ENCODE data around the gene NPTN.
"Not testable (repeated sequence)": the region's sequence is repeated elsewhere in the genome, so short reads cannot be mapped to it uniquely, and the experiment has no call there.

Gene NPTN

DNA sequence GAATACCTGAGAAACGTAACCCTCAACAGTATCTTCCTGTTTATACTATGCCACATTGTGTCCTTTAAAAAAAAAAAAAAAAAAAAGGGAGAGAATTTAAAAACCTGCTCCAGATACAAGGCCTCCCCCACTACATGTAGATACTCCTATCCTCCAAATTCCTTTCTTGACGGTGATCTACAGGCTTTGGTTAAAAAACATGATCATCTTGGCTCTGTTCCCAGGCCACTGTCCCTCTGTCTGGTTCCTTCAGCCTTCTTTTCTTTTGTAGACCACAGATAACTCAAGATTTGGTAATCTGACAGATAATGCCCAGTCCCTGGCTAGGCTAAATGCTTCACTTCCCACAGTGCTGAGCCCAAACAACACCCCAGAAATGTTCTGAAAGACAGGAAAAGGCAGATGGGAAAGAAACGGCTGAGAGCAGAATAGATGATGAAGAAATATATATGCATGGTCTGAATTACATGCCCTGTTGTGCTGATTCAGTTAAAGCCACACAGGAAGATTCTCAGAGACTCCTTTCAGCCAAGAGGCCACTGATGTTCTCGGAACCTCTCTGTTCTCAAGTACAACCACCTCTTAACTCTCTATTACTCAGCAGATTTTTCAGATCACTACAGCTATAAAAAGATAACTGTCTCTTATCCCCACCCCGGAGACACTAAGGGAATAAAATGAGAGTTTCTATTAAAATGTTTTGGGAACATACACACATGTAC, 48.3 kb downstream of the NPTN start:
- TF ChIP-seq, protein P1, sequence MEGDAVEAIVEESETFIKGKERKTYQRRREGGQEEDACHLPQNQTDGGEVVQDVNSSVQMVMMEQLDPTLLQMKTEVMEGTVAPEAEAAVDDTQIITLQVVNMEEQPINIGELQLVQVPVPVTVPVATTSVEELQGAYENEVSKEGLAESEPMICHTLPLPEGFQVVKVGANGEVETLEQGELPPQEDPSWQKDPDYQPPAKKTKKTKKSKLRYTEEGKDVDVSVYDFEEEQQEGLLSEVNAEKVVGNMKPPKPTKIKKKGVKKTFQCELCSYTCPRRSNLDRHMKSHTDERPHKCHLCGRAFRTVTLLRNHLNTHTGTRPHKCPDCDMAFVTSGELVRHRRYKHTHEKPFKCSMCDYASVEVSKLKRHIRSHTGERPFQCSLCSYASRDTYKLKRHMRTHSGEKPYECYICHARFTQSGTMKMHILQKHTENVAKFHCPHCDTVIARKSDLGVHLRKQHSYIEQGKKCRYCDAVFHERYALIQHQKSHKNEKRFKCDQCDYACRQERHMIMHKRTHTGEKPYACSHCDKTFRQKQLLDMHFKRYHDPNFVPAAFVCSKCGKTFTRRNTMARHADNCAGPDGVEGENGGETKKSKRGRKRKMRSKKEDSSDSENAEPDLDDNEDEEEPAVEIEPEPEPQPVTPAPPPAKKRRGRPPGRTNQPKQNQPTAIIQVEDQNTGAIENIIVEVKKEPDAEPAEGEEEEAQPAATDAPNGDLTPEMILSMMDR (IDR thresholded peaks at IDR 0.05; ENCODE audit: borderline replicate concordance, insufficient read depth, low read depth, low read length), result no peak

DNA sequence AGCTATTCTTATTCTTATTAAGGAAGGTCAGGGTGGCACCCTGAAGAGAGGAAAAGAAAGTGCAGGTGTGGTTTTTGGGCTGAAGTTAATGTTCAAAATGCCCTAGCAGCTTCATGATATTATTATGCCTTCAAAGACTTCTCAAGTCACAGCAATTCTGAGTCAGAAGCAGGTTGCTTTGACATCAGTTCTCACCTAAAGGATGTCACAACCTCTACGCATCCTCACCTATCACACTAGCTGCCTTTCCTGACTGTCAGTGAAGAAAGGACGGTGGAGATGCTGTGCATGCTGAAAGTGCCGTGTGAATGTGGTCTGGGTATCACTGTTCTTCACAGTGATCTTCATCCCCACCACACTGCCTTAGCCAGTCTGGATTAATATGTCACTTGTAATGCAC, 49.6 kb downstream of the NPTN start:
- TF ChIP-seq, protein P1 (IDR thresholded peaks at IDR 0.05; ENCODE audit: borderline replicate concordance, insufficient read depth, low read depth, low read length), result no peak
- H3K4me3 ChIP-seq (ENCODE audit: low read depth, low read length), result no peak overlapping the region

More for the DNA sequence above, 48.3 kb downstream of the NPTN start:
- H3K4me3 ChIP-seq (ENCODE audit: low read depth, low read length), result no peak overlapping the region

DNA sequence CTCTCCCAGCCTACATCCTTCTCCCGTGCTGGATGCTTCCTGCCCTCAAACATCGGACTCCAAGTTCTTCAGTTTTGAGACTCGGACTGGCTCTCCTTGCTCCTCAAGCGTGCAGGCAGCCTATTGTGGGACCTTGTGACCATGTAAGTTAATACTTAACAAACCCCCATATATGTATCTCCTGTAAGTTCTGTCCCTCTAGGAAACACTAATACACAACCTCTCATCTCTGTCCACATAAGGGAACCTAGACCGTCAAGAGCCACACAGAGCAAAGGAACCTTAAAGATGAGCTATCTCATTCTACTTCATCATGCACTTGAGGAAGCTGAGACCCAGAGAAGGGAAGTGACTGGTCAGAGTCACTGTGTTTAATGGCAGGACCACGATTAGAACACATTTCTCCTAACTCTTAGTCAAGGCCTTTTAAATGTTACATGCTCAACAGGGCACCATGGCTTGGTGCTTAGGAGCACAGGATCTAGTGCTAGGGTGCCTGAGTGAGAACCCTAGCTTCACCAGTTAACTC, 50.3 kb downstream of the NPTN start:
- H3K4me3 ChIP-seq (ENCODE audit: low read depth, low read length), result no peak overlapping the region
- TF ChIP-seq, protein P1 (IDR thresholded peaks at IDR 0.05; ENCODE audit: borderline replicate concordance, insufficient read depth, low read depth, low read length), result no peak

DNA sequence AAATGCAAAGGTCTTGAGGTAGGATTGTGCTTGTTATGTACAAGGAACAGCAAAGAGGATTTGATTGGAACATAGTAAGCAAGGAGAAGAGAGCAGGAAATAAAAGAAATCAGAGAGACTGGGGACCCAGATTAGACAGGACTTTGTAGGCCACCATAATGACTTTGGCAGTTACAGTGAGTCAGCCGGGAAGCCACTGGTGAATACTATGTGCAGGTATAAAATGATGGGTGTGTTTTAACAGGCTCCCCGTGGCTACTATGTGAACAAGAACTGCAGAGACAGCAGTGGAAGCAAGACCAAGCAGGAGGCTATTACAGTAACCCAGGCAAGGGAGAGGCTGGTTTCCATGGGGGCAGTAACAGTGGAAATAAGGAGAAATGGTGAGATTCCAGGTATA, 55.2 kb downstream of the NPTN start:
- TF ChIP-seq, protein P1 (IDR thresholded peaks at IDR 0.05; ENCODE audit: borderline replicate concordance, insufficient read depth, low read depth, low read length), result no peak
- no peak overlapping the region for H3K4me3 ChIP-seq (ENCODE audit: low read depth, low read length)

DNA sequence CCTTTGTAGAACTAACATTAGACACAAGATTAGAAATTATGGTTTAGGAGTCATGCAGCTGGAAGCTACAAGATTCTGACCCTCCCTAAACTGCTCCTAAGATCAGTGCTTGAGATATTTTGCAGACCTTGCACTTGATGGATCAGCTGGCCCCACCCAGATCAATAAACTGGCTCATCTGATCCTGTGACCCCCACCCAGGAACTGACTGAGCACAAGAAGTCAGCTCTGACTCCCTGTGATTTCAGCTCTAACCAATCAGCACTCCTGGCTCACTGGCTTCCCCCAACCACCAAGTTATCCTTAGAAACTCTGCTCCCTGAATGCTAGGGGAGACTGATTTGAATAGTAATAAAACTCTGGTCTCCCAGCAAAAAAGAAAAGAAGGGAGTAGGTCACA, 55.6 kb downstream of the NPTN start:
- not testable (repeated sequence) for H3K4me3 ChIP-seq (ENCODE audit: low read depth, low read length)

DNA sequence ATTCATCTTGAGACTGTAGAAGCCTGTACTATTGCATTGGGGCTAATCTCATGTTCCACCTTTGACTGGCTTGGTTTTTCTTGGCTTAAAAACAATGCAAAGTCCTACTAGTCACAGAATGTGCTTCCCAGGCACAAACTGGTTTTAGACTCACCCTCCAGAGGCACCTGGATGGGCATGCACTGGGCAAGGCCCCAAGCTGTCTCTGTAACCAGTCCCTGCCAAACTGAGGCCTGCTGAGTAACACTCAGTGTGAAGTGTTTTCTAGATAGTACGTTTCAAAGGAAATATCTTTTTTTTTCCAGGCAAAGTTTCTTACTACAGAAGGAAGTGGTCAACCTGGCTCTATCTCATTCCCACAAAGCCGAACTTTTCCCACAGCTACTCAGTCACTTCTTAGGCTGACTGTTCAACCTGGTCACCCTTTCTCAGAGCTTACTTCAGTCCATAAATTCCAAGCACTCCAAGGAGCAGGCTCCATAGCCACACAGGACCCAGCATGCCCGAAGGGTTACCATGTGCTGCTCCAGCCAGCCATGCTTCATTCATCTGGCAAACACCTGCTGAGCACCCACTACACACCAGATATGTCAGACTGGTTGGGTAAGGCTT, 57.4 kb downstream of the NPTN start:
- TF ChIP-seq, protein P1 (IDR thresholded peaks at IDR 0.05; ENCODE audit: borderline replicate concordance, insufficient read depth, low read depth, low read length), result no peak
- no peak overlapping the region for H3K4me3 ChIP-seq (ENCODE audit: low read depth, low read length)

DNA sequence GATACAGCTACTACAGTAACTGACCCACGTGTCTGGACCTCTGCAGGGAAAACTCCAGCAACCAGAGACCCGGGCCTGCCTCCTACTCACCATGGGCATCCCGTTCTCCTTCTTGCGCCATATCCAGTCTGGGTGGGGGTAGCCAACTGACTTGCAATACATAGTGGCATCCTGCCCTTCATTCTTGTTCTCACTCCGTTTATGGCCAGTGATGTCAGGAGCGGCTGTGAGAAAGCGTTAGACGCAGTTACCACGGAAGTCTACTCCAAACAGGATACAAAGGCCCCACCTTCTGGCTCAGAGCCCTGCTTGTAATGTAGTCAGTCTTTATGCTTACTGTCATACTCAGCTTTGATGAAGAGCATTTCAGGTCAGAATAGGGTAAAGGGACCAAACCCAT, 59.6 kb downstream of the NPTN start:
- TF ChIP-seq, protein P1 (IDR thresholded peaks at IDR 0.05; ENCODE audit: borderline replicate concordance, insufficient read depth, low read depth, low read length), result no peak
- no peak overlapping the region for H3K4me3 ChIP-seq (ENCODE audit: low read depth, low read length)
